ENCODE results near the gene PI4KA.

The PI4KA gene

GRCh38 chr22:20673295-20674195 is 185.1 kb downstream of the PI4KA start:
- WGBS (ENCODE audit: extremely low coverage, insufficient coverage, insufficient read length) = no CpG with 5 or more reads among the region's 5 CpGs
- H3K4ac ChIP-seq (ENCODE audit: low read depth, low read length) = no peak overlapping the region

GRCh38 chr22:20672732-20673131 is 185.9 kb downstream of the PI4KA start:
- no peak overlapping the region for H3K27ac ChIP-seq (ENCODE audit: low read depth, low read length)
- no peaks in the 10 kb centered on the region for H3K79me2 ChIP-seq (ENCODE audit: control insufficient read depth, insufficient read depth, low read length, poor library complexity)
- no peak overlapping the region for H3K9ac ChIP-seq (ENCODE audit: low read length)
- no peak overlapping the region for H2BK120ac ChIP-seq (ENCODE audit: insufficient read depth, low read length, poor library complexity)
- H2BK12ac ChIP-seq (ENCODE audit: low read length) = no peak overlapping the region
- no peak overlapping the region for H2AFZ ChIP-seq (ENCODE audit: insufficient read depth, low read length, poor library complexity)
- no peaks in the 10 kb centered on the region for H3K4me1 ChIP-seq (ENCODE audit: control insufficient read depth in 1 of 2, insufficient read depth in 2 of 2, low read length in 2 of 2)
- DNase-seq = no peak
- no peaks in the 10 kb centered on the region for H3K9me3 ChIP-seq (ENCODE audit: insufficient read depth, low read depth, low read length)
- H4K8ac ChIP-seq (ENCODE audit: low read depth, low read length) = no peak overlapping the region
- no peak overlapping the region for H2BK5ac ChIP-seq (ENCODE audit: low read depth, low read length, poor library complexity)
- no peak overlapping the region for H3K14ac ChIP-seq (ENCODE audit: low read length)
- H3K23ac ChIP-seq (ENCODE audit: low read length) = no peak overlapping the region
- H3K79me1 ChIP-seq (ENCODE audit: low read length) = no peaks in the 10 kb centered on the region
- H4K12ac ChIP-seq (ENCODE audit: low read depth, low read length) = no peak overlapping the region
- H4K91ac ChIP-seq (ENCODE audit: low read depth, low read length) = no peak overlapping the region
- H3K18ac ChIP-seq (ENCODE audit: low read length) = no peak overlapping the region
- H3K27me3 ChIP-seq (ENCODE audit: insufficient read depth, low read length) = no peaks in the 10 kb centered on the region
- no peak overlapping the region for H3K4me2 ChIP-seq (ENCODE audit: low read length)
- H3K4me3 ChIP-seq (ENCODE audit: low read depth, low read length) = no peak overlapping the region
- WGBS (ENCODE audit: extremely low coverage, insufficient coverage, insufficient read length) = no CpG with 5 or more reads among the region's 3 CpGs
- H3K36me3 ChIP-seq (ENCODE audit: control insufficient read depth in 1 of 2, insufficient read depth in 2 of 2, low read length in 2 of 2) = no peaks in the 10 kb centered on the region
- no peak overlapping the region for H2AK5ac ChIP-seq (ENCODE audit: low read length)
- no peak overlapping the region for H3K4ac ChIP-seq (ENCODE audit: low read depth, low read length)

More at GRCh38 chr22:20673295-20674195, 185.1 kb downstream of the PI4KA start:
- Histone ChIP-seq H3K9ac (ENCODE audit: low read length) (no peak overlapping the region), H3K18ac (ENCODE audit: low read length) (no peak overlapping the region), H3K36me3 (ENCODE audit: control insufficient read depth in 1 of 2, insufficient read depth in 2 of 2, low read length in 2 of 2) (no peaks in the 10 kb centered on the region), H3K4me2 (ENCODE audit: low read length) (no peak overlapping the region), H3K4me3 (ENCODE audit: low read depth, low read length) (no peak overlapping the region), H4K91ac (ENCODE audit: low read depth, low read length) (no peak overlapping the region), H2BK120ac (ENCODE audit: insufficient read depth, low read length, poor library complexity) (no peak overlapping the region), H4K8ac (ENCODE audit: low read depth, low read length) (no peak overlapping the region), H3K14ac (ENCODE audit: low read length) (no peak overlapping the region), H4K12ac (ENCODE audit: low read depth, low read length) (no peak overlapping the region), H2AK5ac (ENCODE audit: low read length) (no peak overlapping the region), H2BK5ac (ENCODE audit: low read depth, low read length, poor library complexity) (no peak overlapping the region), H3K27me3 (ENCODE audit: insufficient read depth, low read length) (no peaks in the 10 kb centered on the region), H3K9me3 (ENCODE audit: insufficient read depth, low read depth, low read length) (no peaks in the 10 kb centered on the region), H3K23ac (ENCODE audit: low read length) (no peak overlapping the region), H2AFZ (ENCODE audit: insufficient read depth, low read length, poor library complexity) (no peak overlapping the region), H3K79me2 (ENCODE audit: control insufficient read depth, insufficient read depth, low read length, poor library complexity) (no peaks in the 10 kb centered on the region), H3K4me1 (ENCODE audit: control insufficient read depth in 1 of 2, insufficient read depth in 2 of 2, low read length in 2 of 2) (no peaks in the 10 kb centered on the region), H3K27ac (ENCODE audit: low read depth, low read length) (no peak overlapping the region), H2BK12ac (ENCODE audit: low read length) (no peak overlapping the region), H3K79me1 (ENCODE audit: low read length) (no peaks in the 10 kb centered on the region)
- no peak for DNase-seq

GRCh38 chr22:20672082-20672424 is 186.6 kb downstream of the PI4KA start:
- no peak overlapping the region for H2BK12ac ChIP-seq (ENCODE audit: low read length)
- no peak overlapping the region for H2AK5ac ChIP-seq (ENCODE audit: low read length)
- no peaks in the 10 kb centered on the region for H3K79me1 ChIP-seq (ENCODE audit: low read length)
- no peak overlapping the region for H3K14ac ChIP-seq (ENCODE audit: low read length)
- no peak overlapping the region for H2BK120ac ChIP-seq (ENCODE audit: insufficient read depth, low read length, poor library complexity)
- no peaks in the 10 kb centered on the region for H3K36me3 ChIP-seq (ENCODE audit: control insufficient read depth in 1 of 2, insufficient read depth in 2 of 2, low read length in 2 of 2)
- no peaks in the 10 kb centered on the region for H3K79me2 ChIP-seq (ENCODE audit: control insufficient read depth, insufficient read depth, low read length, poor library complexity)
- H3K27me3 ChIP-seq (ENCODE audit: insufficient read depth, low read length) = no peaks in the 10 kb centered on the region
- no peak overlapping the region for H2AFZ ChIP-seq (ENCODE audit: insufficient read depth, low read length, poor library complexity)
- no peak overlapping the region for H3K27ac ChIP-seq (ENCODE audit: low read depth, low read length)
- no peak overlapping the region for H3K4me2 ChIP-seq (ENCODE audit: low read length)
- no peak for DNase-seq
- H3K9me3 ChIP-seq (ENCODE audit: insufficient read depth, low read depth, low read length) = no peaks in the 10 kb centered on the region
- H3K18ac ChIP-seq (ENCODE audit: low read length) = no peak overlapping the region
- no peak overlapping the region for H4K8ac ChIP-seq (ENCODE audit: low read depth, low read length)
- no peak overlapping the region for H3K9ac ChIP-seq (ENCODE audit: low read length)
- no peak overlapping the region for H4K12ac ChIP-seq (ENCODE audit: low read depth, low read length)
- H2BK5ac ChIP-seq (ENCODE audit: low read depth, low read length, poor library complexity) = no peak overlapping the region
- no peak overlapping the region for H3K23ac ChIP-seq (ENCODE audit: low read length)
- H3K4ac ChIP-seq (ENCODE audit: low read depth, low read length) = no peak overlapping the region
- WGBS (ENCODE audit: extremely low coverage, insufficient coverage, insufficient read length) = no CpG with 5 or more reads among the region's 5 CpGs
- H3K4me3 ChIP-seq (ENCODE audit: low read depth, low read length) = no peak overlapping the region
- no peak overlapping the region for H4K91ac ChIP-seq (ENCODE audit: low read depth, low read length)
- no peaks in the 10 kb centered on the region for H3K4me1 ChIP-seq (ENCODE audit: control insufficient read depth in 1 of 2, insufficient read depth in 2 of 2, low read length in 2 of 2)

DNA sequence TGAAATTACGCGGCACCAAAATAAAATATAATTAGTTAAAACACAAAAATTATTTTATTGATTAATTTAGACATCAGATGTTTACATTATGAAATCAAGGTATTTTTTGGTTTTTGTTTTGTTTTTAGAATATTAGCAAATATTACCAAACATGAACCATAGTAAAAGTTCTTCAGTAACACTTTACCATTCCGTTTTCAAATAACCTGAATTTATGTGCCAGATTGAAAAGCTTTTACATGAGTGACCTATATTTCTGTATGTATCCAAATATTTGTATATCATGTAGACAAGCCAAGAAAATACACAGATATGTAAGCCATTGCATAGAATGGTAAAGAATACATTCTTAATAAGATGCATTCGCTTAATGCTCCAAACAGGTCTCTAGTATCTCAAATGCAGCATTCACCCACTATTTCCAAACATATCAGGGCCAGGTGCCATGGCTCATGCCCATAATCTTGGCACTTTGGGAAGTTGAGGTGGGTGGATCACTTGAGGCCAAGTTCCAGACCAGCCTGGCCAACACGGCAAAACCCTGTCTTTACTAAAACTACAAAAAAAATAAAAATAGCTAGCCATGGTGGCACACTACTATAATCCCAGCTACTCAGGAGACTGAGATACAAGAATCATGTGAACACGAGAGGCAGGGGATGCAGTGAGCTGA is 187.1 kb downstream of the PI4KA start:
- no peaks in the 10 kb centered on the region for H3K27me3 ChIP-seq (ENCODE audit: insufficient read depth, low read length)
- no peak overlapping the region for H3K9ac ChIP-seq (ENCODE audit: low read length)
- H2BK12ac ChIP-seq (ENCODE audit: low read length) = no peak overlapping the region
- H3K4ac ChIP-seq (ENCODE audit: low read depth, low read length) = no peak overlapping the region
- H3K4me2 ChIP-seq (ENCODE audit: low read length) = no peak overlapping the region
- H2AFZ ChIP-seq (ENCODE audit: insufficient read depth, low read length, poor library complexity) = no peak overlapping the region
- H3K79me2 ChIP-seq (ENCODE audit: control insufficient read depth, insufficient read depth, low read length, poor library complexity) = no peaks in the 10 kb centered on the region
- no peak overlapping the region for H2AK5ac ChIP-seq (ENCODE audit: low read length)
- no peaks in the 10 kb centered on the region for H3K4me1 ChIP-seq (ENCODE audit: control insufficient read depth in 1 of 2, insufficient read depth in 2 of 2, low read length in 2 of 2)
- no peaks in the 10 kb centered on the region for H3K9me3 ChIP-seq (ENCODE audit: insufficient read depth, low read depth, low read length)
- DNase-seq = no peak
- H3K27ac ChIP-seq (ENCODE audit: low read depth, low read length) = no peak overlapping the region
- H3K36me3 ChIP-seq (ENCODE audit: control insufficient read depth in 1 of 2, insufficient read depth in 2 of 2, low read length in 2 of 2) = no peaks in the 10 kb centered on the region
- no CpG with 5 or more reads among the region's 6 CpGs for WGBS (ENCODE audit: extremely low coverage, insufficient coverage, insufficient read length)
- H4K91ac ChIP-seq (ENCODE audit: low read depth, low read length) = no peak overlapping the region
- no peaks in the 10 kb centered on the region for H3K79me1 ChIP-seq (ENCODE audit: low read length)
- no peak overlapping the region for H2BK5ac ChIP-seq (ENCODE audit: low read depth, low read length, poor library complexity)
- H3K18ac ChIP-seq (ENCODE audit: low read length) = no peak overlapping the region
- no peak overlapping the region for H2BK120ac ChIP-seq (ENCODE audit: insufficient read depth, low read length, poor library complexity)
- no peak overlapping the region for H3K23ac ChIP-seq (ENCODE audit: low read length)
- no peak overlapping the region for H3K4me3 ChIP-seq (ENCODE audit: low read depth, low read length)
- H4K8ac ChIP-seq (ENCODE audit: low read depth, low read length) = no peak overlapping the region
- H3K14ac ChIP-seq (ENCODE audit: low read length) = no peak overlapping the region
- no peak overlapping the region for H4K12ac ChIP-seq (ENCODE audit: low read depth, low read length)
